Endothelial cell of umbilical vein (primary cell): Measurements from ENCODE around the gene WDTC1. TPM values are rescaled to one million over a fixed set of nuclear protein-coding genes. Genes with fewer than 3 reads are reported as not detected.

ENCODE experiments used
- BruUV-seq: library from RNA; stranded (reverse); fragments of 400-500 nt; replicated peaks from 2 replicates; lab custom pipeline; 2021; lab: Mats Ljungman, UMichigan
- CTCF ChIA-PET: fragments of 300-600, 350-600 bp; sonication (Branson Sonifier 250); formaldehyde crosslinking; loops from one replicate; lab custom pipeline; 2021; ENCODE audit warnings: antibody characterized with exemption, inconsistent platforms; lab: Charles Lee
- POLR2A ChIA-PET: fragments of 300-600, 350-600 bp; sonication (Branson Sonifier 250); formaldehyde crosslinking; loops from one replicate; lab custom pipeline; 2021; ENCODE audit warnings: antibody characterized with exemption, inconsistent platforms; lab: Charles Lee
- DNase-seq: peaks from one replicate; pipeline ENCODE4 v3.0.0-alpha.2; 2011; ENCODE audit warnings: low read depth, low spot score
- FAIRE-seq: peaks from 2 replicates; lab custom pipeline; 2011; peaks lifted over from hg19 to GRCh38; lab: Jason Lieb, UNC
- H2AFZ ChIP-seq: 2 replicates; pipeline ENCODE4 v1.6.0; 2012; ENCODE audit warnings: low read depth, low read length, control low read depth, inconsistent platforms
- H3K27ac ChIP-seq: 2 replicates; pipeline ENCODE4 v1.5.1; 2011; ENCODE audit warnings: low read depth, mild to moderate bottlenecking, control low read depth, low read length, moderate library complexity; ENCODE audit not compliant: insufficient read depth
- H3K27me3 ChIP-seq, 2 experiments: 2 replicates each; pipeline versions ENCODE4 v1.6.0 to v1.6.1; 2011; ENCODE audit warnings: low read length in 2 of 2, mixed read lengths in 1 of 2; ENCODE audit not compliant: control insufficient read depth in 2 of 2, insufficient read depth in 2 of 2
- H3K36me3 ChIP-seq, 2 experiments: 2 replicates in 1 of 2; 3 replicates in 1 of 2; pipeline ENCODE4 v1.5.1; 2011; ENCODE audit warnings: low read length in 2 of 2, mild to moderate bottlenecking in 1 of 2, moderate library complexity in 1 of 2; ENCODE audit not compliant: control insufficient read depth in 2 of 2, insufficient read depth in 2 of 2; ENCODE audit errors: extremely low read depth in 1 of 2
- H3K4me1 ChIP-seq: 3 replicates; pipeline ENCODE4 v1.5.1; 2011; ENCODE audit warnings: mild to moderate bottlenecking, low read length; ENCODE audit not compliant: control insufficient read depth, insufficient read depth; ENCODE audit errors: extremely low read depth
- H3K4me2 ChIP-seq: 2 replicates; pipeline ENCODE4 v1.6.1; 2011; ENCODE audit warnings: low read length, control low read depth, mixed read lengths; ENCODE audit not compliant: insufficient read depth
- H3K4me3 ChIP-seq, 3 experiments: fragments of 200-600 bp in 1 of 3; sonication (generic), shearing (Covaris generic) in 1 of 3; replicated peaks in 1 of 3; 2 replicates each; pipeline ENCODE4 v1.5.1; 2011 to 2016; ENCODE audit warnings: control low read depth in 3 of 3, low read length in 3 of 3, mild to moderate bottlenecking in 2 of 3, inconsistent platforms in 1 of 3, low read depth in 1 of 3, moderate library complexity in 1 of 3; ENCODE audit not compliant: insufficient read depth in 1 of 3
- H3K79me2 ChIP-seq: 2 replicates; pipeline ENCODE4 v1.6.0; 2012; ENCODE audit warnings: low read length, inconsistent platforms; ENCODE audit not compliant: control insufficient read depth, insufficient read depth
- H3K9ac ChIP-seq: replicated peaks from 2 replicates; pipeline ENCODE3; 2011; ENCODE audit warnings: low read length, control low read depth; ENCODE audit not compliant: insufficient read depth; ENCODE audit errors: extremely low read depth
- H3K9me1 ChIP-seq: replicated peaks from 3 replicates; pipeline ENCODE4 v1.6.0; 2011; ENCODE audit warnings: mild to moderate bottlenecking, low read length; ENCODE audit not compliant: control insufficient read depth, insufficient read depth; ENCODE audit errors: extremely low read depth
- H3K9me3 ChIP-seq: replicated peaks from 2 replicates; pipeline ENCODE4 v1.5.1; 2012; ENCODE audit warnings: low read length, inconsistent platforms; ENCODE audit not compliant: control insufficient read depth, insufficient read depth
- H4K20me1 ChIP-seq: replicated peaks from 2 replicates; pipeline ENCODE3; 2011; ENCODE audit warnings: mild to moderate bottlenecking, low read length; ENCODE audit not compliant: control insufficient read depth, insufficient read depth; ENCODE audit errors: extremely low read depth
- EZH2 ChIP-seq: IDR thresholded peaks from 2 replicates; pipeline ENCODE4 v1.6.1; 2012; ENCODE audit warnings: borderline replicate concordance, low read depth, mild to moderate bottlenecking, moderate library complexity, low read length, inconsistent platforms; ENCODE audit not compliant: severe bottlenecking
- GATA2 ChIP-seq: IDR thresholded peaks from 2 replicates; pipeline ENCODE4 v1.7.0; 2011; ENCODE audit warnings: low read depth, mild to moderate bottlenecking, moderate library complexity, mixed read lengths, low read length; ENCODE audit not compliant: insufficient read length, insufficient read depth
- MYC ChIP-seq: IDR thresholded peaks from one replicate; pipeline ENCODE4 v1.6.1; 2011; ENCODE audit warnings: mild to moderate bottlenecking, low read depth, low read length
- POLR2A ChIP-seq: IDR thresholded peaks from 2 replicates; pipeline ENCODE4 v1.6.1; 2012; ENCODE audit warnings: low read depth, mild to moderate bottlenecking, control low read depth, low read length
- POLR2AphosphoS5 ChIP-seq: IDR thresholded peaks from 2 replicates; pipeline ENCODE4 v1.6.1; 2012; ENCODE audit warnings: low read depth, mild to moderate bottlenecking, control low read depth, low read length, moderate library complexity; ENCODE audit not compliant: insufficient read depth
- dilution Hi-C: fragments of 300-500 bp; cut with MboI; formaldehyde crosslinking; loops from one replicate; pipeline ENCODE4 v1.15.0; 2019; ENCODE audit warnings: low sequenced_read_pairs; ENCODE audit not compliant: extremely low pct_ligation_motif_present
- intact Hi-C: fragments of 100-400 bp; cut with micrococcal nuclease; formaldehyde crosslinking; loops from one replicate; pipeline ENCODE4 v1.10.0; 2022
- polyA plus RNA-seq, 4 experiments: library from polyadenylated mRNA; depleted of rRNA in 3 of 4; stranded (reverse) in 3 of 4; unstranded in 1 of 4; fragments of >200 nt; gene quantifications; 2 replicates each; pipeline versions ENCODE4 v1.2.1 to v1.2.3, GENCODE V29; 2011 to 2012; ENCODE audit warnings: missing spikeins in 1 of 4
- total RNA-seq: library from RNA; stranded (reverse); gene quantifications from 2 replicates; pipeline ENCODE4 v1.2.3, GENCODE V29; 2021

The WDTC1 gene
- total and polyA plus RNA-seq, 2 donors (not counting 3 experiments of a cell fraction or from before 2014, with no cell fraction given), result 15.4 to 27.6 TPM

- FAIRE-seq, result no peak
- Histone ChIP-seq H3K36me3 (peaks cover 0 to 24% of the 10 kb centered on the region in 2 experiments), H2AFZ (no peak overlapping the region), H3K4me3 (no peak overlapping the region), H3K79me2 (no peaks in the 10 kb centered on the region), H3K9ac (no peak overlapping the region), H3K4me1 (no peaks in the 10 kb centered on the region), H3K27ac (no peak overlapping the region), H4K20me1 (no peaks in the 10 kb centered on the region), H3K27me3 (no peaks in the 10 kb centered on the region), H3K9me1 (no peaks in the 10 kb centered on the region), H3K9me3 (no peaks in the 10 kb centered on the region), H3K4me2 (no peak overlapping the region)
- no peak for TF ChIP-seq GATA2
- no peak for TF ChIP-seq POLR2AphosphoS5
- no peak for TF ChIP-seq POLR2A
- no peak for TF ChIP-seq MYC
- no peak for TF ChIP-seq EZH2
- DNase-seq, result no peak
- intact Hi-C loops, result no loop called here
- dilution Hi-C loops, result no loop called here
- no TSS peak for BruUV-seq
- POLR2A ChIA-PET, result no interaction called here
- CTCF ChIA-PET, result interaction anchor here (0.7 to 10.9 kb wide), 10 partner anchors 9 to 311 kb away, joined by 3 to 275 read pairs (median 6); partner anchors contain the start of genes AHDC1 and GPR3
Observed at GRCh38 chr1:27298632-27299384, 64.4 kb downstream of the WDTC1 start.
